ENCODE results near the gene NOTUM.

- TF ChIP-seq CTCF (IDR thresholded peaks at IDR 0.05; ENCODE audit: low read depth, low read length, missing input control) (no peak), REST (IDR thresholded peaks at IDR 0.05) (no peak), YY1 (IDR thresholded peaks at IDR 0.05) (no peak), EGR1 (IDR thresholded peaks at IDR 0.05; ENCODE audit: low read depth in 2 of 2) (no peak), RAD21 (IDR thresholded peaks at IDR 0.05) (no peak)
These were observed 27.7 kb downstream of the NOTUM start for GRCh38 chr17:81933178-81933699.

All from liver (tissue), 3 donors.